ENCODE measurements around the gene NFKBIE. TPM values are rescaled to one million over a fixed set of nuclear protein-coding genes. Genes with fewer than 3 reads are reported as not detected.

NFKBIE gene
- total RNA-seq, 1 donor from 2014 or later, result 4.7 TPM

DNA sequence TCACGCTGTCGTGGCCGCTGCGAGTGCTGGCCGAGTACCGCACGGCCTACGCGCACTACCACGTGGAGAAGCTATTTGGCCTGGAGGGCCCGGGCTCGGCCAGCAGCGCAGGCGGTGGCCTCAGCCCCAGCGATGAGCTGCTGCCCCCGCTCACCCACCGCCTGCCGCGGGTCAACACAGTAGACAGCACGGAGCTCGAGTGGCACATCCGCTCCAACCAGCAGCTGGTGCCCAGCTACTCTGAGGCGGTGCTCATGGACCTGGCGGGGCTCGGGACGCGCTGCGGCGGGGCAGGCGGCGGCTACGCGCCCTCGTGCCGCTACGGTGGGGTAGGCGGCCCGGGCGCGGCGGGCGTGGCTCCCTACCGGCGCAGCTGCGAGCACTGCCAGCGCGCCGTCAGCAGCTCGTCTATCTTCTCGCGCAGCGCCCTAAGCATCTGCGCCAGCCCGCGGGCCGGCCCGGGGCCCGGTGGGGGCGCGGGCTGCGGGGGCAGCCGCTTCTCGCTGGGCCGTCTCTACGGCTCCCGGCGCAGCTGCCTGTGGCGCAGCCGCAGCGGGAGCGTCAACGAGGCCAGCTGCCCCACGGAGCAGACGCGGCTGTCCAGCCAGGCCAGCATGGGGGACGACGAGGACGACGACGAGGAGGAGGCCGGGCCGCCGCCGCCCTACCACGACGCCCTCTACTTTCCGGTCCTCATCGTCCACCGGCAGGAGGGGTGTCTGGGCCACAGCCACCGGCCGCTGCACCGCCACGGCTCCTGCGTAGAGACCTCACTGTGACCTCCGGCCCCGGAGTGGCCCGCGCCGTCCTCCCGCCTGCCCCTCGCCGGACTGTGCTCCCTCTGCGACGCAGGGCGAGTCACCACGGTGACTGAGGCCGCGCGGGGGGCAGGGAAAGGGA is 10.6 kb upstream of the NFKBIE start:
- intact Hi-C loops (cut with DNase I), result no loop called here
- no peak for DNase-seq (ENCODE audit: low spot score)

DNA sequence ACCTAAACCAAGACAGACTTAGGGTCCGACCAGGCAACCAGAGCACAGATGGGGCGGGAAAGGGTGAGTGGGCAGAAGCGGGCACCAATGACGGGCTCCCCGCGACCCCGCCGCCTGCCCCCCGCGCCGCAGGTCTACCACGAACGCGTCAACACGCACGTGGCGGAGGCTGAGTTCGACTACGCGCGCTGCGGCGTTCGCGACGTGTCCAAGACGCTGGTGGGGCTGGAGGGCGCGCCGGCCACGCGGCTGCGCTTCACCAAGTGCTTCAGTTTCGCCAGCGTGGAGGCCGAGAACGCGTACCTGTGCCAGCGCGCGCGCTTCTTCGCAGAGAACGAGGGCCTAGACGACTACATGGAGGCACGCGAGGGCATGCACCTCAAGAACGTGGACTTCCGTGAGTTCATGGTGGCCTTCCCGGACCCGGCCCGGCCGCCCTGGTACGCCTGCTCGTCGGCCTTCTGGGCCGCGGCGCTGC is 10.0 kb upstream of the NFKBIE start:
- no peak for DNase-seq (ENCODE audit: low spot score)
- intact Hi-C loops (cut with DNase I), result no loop called here

DNA sequence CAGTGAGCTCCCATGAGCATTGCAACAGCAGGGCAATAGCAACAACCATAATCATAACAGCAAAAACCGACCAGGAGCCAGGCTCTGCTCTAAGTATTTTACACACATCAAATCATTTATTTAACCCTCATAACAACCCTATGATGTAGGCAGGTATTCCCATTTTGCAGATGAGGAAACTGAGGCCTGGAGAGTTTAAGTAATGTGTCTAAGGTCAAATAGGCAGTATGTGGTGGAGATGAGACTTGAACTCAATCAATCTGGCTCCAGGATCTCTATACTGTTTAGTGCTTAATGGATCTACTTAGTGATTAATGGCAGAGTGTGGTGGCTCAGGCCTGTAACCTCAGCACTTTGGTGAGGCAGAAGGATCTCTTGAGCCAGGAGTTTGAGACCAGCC is 8.3 kb upstream of the NFKBIE start:
- no peak for DNase-seq (ENCODE audit: low spot score)
- intact Hi-C loops (cut with DNase I), result no loop called here

DNA sequence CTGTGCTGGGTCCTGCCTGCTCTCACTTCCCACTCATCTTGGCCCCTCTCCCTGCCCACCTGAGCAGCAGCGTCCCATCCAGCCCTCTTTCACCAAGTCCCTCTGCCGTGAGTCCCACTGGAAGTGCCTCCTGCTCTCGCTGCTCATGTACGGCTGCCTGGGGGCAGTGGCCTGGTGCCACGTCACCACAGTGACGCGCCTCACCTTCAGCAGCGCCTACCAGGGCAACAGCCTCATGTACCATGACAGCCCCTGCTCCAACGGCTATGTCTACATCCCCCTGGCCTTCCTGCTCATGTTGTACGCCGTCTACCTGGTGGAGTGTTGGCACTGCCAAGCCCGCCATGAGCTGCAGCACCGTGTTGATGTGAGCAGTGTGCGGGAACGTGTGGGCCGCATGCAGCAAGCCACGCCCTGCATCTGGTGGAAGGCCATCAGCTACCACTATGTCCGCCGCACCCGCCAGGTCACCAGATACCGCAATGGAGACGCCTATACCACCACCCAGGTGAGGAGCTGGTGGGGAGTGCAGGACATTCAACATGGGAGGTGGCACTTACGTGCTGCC is 7.7 kb upstream of the NFKBIE start:
- no peak for DNase-seq (ENCODE audit: low spot score)
- intact Hi-C loops (cut with DNase I), result no loop called here

DNA sequence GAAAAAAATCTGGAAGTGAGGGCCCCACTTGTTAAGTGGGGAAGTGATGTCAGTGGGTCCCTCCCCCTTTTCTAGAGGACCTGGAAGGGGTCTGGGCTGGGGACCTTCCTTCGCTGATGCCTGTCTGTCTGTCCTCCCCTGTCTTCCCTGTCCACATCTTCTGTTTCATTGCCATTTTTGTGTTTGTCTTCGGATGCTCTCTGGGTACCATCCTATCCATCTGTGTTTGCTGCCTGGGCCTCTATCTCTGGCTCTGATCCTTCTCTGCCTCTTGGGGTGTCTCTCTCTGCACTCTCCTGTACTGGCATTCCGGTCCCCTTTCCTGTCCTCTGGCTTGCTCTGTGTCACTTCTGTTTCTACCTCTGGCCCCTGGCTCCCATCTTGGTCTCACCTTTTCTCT is 7.2 kb upstream of the NFKBIE start:
- intact Hi-C loops (cut with DNase I), result no loop called here
- no peak for DNase-seq (ENCODE audit: low spot score)

DNA sequence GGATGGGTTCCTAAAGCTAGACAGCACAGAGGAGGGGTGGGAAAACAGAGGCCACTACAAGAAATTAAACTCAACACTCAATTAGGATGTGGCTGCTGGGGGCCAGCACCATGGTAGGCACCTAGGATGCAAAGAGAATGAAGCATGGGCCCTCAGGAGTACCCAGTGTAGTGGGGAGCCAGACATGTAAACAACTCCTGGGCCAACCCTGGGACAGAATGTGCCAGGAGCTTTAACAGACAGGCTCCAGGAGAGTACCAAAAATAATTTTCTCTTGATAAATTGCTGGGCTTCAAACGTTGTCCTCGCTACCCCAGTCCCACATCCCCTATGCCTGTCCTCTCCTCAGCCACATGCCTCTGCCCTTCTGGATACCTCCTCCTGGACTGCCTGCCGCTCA is 6.6 kb upstream of the NFKBIE start:
- no peak for DNase-seq (ENCODE audit: low spot score)
- intact Hi-C loops (cut with DNase I), result no loop called here

DNA sequence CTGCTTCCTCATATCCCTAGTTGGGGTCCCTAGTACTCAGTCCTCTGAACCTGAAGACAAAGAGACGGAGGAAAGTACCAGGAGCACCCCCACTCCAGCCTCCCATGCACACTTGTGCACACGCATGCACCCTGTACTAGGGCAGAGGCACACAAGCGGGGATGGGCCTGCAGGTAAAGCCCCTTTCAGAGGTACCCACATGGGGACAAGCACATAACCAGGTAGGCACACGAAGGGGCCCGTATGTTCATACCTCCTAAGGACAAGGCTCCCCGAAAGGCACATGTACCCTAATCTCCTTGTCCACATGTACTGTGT is 6.0 kb upstream of the NFKBIE start:
- intact Hi-C loops (cut with DNase I), result no loop called here
- no peak for DNase-seq (ENCODE audit: low spot score)

DNA sequence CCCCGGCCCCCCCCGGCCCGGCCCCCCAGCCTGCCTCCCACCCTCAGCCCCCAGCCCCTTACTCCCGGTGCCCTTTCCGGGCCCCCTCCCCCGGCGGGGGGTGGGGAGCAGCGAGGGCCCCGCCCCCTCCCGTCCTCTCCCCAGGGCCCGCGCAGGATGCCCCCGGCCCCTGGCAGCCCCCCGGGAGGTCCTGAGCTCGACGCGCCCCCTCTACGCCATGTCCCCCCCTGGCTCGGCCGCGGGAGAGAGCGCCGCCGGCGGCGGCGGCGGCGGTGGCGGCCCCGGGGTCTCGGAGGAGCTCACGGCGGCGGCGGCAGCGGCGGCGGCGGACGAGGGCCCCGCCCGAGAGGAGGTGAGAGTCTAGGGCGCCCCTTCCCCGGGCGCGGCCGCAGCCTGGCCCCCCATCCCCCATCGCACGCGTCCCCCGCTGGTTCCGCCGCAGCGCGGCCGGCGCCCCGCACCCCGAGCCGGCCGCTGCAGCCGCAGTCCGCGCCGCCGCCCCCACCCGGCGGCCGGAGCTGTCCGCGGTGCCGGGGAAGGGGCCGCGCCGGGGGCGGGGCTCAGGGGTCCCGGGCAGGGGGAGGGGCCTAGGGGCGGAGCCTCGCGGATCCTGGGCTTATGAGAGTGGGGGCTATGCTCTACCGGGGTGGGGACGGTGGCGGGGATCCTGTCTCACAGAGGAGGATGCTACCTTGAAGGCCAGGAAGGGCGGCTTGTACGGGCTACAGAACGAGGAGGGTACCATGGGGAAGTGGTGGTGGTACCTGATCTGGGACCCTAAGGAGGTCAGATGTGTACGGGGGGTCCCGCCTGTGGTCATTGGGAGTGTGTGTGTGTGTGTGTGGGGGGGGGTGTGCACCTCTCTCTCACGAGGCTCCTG is 5.4 kb upstream of the NFKBIE start:
- DNase-seq (ENCODE audit: low spot score), result no peak
- intact Hi-C loops (cut with DNase I), result no loop called here

DNA sequence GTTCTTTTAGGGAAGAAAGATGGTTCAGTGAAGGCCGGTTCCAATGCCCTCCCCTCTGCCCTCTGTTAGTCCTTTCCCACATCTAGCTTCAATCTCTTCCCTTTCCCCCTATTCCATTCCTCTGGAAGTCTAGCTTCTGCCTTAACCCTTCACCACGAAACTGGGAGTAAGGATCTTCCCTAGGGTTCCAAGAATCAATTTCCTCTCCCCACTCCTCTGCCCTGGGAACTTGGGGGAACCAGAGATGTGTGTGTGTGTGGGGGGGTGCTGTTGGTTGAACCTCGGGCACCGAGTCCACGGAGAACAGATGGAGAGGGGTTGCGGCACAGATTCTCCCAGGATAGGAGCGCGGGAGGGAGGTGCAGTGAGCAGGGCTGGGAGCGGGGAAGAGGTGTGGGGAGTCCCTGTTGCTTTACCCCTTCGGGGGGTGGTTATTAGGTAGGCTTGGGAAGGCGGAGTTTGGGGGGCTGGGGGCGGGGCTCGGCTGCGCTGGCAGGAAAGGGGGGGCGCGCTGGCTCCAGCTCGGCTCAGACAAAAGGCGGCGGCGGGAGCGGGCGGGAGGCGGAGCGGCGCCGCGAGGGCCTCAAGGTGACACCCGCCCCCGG is 4.7 kb upstream of the NFKBIE start, which contains the start of gene TMEM151B:
TMEM151B (plus strand) TSS at position 530 of the 605 bp plus-strand sequence. CDS start 293 bp downstream, outside the sequence.
- DNase-seq (ENCODE audit: low spot score), result no peak
- intact Hi-C loops (cut with DNase I), result loop anchor here (2.0 to 5.0 kb wide), 2 partner anchors 42 to 69 kb away; partner anchors contain the start of gene AARS2

DNA sequence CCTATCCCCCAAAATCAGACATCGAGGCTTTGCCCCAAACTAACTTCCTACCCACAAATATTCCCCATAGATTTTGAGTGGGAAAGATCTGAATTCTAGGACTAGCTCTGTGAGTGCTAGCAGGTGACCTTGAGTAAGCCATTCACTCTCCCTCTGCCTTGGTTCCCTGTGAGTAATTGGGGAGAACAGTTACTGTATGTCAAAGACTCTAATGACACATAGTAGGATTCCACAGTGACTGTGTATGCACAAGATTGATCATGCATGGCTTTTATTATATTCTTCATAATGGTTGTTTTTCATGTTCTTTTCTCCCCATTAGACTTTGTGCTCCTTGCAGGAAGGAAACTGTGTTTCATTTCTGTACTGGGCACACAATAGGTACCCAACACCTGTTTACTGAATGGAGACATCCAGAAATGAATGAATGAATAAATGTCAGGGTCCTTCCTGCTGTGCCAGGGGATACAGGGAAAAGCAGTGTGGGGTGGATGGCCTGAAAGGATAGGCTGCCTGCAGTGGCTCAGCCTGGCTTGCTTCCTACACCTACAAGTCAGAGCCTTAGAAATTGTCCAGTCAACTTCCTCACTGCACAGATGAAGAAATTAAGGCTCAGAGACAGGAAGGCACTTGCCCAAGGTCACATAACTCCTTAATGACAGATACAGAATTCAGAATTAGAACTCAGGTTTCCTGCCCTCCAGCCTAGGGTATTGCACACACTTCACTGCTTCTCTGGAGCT is 4.0 kb upstream of the NFKBIE start:
- intact Hi-C loops (cut with DNase I), result loop anchor here (2.0 to 5.0 kb wide), 2 partner anchors 43 to 69 kb away; partner anchors contain the start of gene AARS2
- DNase-seq (ENCODE audit: low spot score), result no peak

DNA sequence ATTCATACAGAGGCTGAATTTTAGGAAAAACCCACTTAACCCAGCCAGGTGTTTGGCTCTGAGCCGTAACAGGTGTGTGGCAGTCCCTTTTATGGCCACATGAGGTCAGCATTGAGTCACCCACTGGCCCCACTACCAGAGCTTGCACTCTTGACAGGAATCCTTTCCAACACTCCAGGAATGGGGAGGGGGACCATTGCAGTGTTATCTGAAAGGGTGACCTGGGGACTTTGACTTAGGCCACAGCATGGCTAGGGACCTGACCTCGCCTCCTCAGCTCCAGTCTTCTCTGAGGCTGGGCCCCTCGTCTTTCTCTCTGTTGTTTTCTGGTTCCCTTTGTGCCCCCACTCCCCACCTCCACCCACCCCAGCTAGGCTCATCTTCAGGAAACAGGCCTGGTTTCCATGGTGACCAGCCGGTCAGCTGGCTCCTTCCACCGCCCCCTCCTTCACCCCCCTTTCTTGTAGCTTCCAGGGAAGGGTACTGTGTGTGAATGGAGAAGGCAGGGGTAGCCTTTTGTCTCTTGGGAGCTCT is 2.8 kb upstream of the NFKBIE start:
- peak; percentile 77 for DNase-seq (ENCODE audit: low spot score)
- intact Hi-C loops (cut with DNase I), result loop anchor here (2.0 to 5.0 kb wide), 2 partner anchors 44 to 71 kb away; partner anchors contain the start of gene AARS2

DNA sequence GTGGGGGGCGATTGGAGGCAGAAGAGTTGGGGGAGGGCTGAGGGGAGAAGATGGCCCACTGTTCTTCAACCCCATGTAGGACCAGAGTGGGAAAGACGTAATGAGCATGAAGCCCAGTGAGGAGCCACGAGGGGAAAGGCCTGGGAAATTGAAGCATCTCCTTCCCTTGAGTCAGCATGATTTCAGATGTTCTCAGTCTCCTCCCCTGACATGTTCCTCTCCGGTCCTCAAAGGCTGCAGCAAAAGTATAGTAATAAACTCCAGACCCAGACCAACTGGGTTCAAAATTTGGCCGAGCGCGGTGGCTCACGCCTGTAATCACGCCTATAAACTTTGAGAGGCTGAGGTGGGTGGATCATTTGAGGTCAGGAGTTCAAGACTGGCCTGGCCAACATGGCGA is 1.9 kb upstream of the NFKBIE start:
- DNase-seq (ENCODE audit: low spot score), result no peak
- intact Hi-C loops (cut with DNase I), result loop anchor here (5.0 kb wide), 1 partner anchor 45 kb away; the partner anchor contains the start of gene AARS2

DNA sequence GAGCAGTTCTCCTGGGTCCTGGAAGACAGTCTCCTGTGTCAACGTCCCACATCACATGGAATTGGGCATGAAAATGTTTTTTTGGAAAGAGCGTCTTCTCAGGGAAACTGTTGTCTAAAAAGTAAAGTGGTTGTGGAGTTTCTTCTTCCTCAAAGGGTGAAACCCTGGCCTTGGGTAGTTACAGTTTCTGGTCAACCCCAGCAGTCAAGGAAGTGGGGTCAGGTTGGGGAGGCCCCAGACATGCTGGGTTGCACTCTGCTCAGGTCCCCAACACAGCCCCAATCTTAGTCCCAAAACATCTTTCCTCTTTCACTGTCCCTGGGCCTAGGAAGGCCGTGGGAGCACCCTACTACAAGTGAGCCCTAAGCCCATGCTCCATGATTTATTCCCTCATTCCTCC is 996 bp upstream of the NFKBIE start:
- intact Hi-C loops (cut with DNase I), result loop anchor here (5.0 kb wide), 1 partner anchor 46 kb away; the partner anchor contains the start of gene AARS2

DNA sequence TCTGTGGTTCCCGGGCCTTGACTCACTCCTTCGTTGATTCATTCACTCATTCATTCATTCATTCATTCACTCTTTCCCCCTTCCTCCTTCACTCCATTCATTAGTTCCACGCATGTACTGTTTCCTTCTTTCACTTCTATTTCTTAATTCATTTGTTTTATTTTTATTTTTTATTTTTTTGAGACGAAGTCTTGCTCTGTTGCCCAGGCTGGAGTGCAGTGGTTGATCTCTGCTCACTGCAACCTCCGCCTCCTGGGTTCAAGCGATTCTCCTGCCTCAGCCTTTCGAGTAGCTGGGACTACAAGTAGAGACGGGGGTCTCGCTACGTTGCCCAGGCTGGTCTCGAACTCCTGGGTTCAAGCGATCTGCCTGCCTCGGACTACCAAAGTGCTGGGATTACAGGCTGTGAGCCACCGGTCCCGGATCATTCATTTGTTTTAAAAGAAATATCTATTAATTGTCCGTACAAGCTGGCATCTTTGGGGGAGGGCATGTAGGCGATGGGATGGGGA is 427 bp upstream of the NFKBIE start:
- intact Hi-C loops (cut with DNase I), result loop anchor here (5.0 kb wide), 1 partner anchor 47 kb away; the partner anchor contains the start of gene AARS2

More for the DNA sequence above, 996 bp upstream of the NFKBIE start:
- no peak for DNase-seq (ENCODE audit: low spot score)

DNA sequence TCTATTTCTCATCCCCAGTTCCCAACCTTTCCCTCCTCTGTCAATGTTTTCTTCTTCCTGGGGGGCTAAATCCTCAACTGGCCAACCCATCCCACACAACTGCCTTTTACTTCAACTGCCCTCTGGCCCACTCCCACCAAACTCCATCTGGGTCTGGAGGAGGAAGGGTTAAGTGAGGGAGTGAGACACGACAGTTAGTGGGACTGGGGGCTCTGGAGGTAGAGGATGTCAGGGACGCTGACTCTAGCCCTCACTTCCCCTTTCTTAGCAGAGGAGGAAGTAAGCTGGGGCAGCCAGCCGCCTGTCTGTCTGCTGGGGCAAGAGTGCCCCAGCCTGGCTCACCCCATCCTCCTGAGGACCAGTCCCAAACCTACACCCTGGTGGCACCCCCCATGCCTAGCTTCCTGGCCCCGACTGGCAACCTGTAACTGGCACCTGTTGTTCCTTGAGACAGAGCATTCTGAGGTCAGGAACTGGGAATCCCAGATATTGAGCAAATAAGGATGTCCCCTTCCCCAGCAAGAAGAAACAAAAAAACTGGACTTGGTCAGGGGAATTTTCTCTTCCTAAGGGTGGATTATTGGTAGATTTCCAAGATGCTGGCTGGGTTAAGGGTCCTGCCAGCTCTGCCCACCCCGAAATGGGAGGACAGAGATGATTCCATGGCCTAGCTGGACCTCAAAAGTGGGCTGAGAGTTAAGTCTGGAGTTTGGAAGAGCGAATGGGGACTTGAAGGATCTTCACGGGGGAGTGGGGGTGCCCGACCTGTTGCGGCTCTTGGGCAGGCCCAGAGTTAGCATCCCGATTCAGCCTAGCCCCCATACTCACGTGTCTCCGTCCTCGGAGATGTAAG is 971 bp downstream of the NFKBIE start:
- intact Hi-C loops (cut with DNase I), result loop anchor here (5.0 kb wide), 1 partner anchor 48 kb away; the partner anchor contains the start of gene AARS2
- DNase-seq (ENCODE audit: low spot score), result peak; percentile 88

More for the DNA sequence above, 427 bp upstream of the NFKBIE start:
- no peak for DNase-seq (ENCODE audit: low spot score)

DNA sequence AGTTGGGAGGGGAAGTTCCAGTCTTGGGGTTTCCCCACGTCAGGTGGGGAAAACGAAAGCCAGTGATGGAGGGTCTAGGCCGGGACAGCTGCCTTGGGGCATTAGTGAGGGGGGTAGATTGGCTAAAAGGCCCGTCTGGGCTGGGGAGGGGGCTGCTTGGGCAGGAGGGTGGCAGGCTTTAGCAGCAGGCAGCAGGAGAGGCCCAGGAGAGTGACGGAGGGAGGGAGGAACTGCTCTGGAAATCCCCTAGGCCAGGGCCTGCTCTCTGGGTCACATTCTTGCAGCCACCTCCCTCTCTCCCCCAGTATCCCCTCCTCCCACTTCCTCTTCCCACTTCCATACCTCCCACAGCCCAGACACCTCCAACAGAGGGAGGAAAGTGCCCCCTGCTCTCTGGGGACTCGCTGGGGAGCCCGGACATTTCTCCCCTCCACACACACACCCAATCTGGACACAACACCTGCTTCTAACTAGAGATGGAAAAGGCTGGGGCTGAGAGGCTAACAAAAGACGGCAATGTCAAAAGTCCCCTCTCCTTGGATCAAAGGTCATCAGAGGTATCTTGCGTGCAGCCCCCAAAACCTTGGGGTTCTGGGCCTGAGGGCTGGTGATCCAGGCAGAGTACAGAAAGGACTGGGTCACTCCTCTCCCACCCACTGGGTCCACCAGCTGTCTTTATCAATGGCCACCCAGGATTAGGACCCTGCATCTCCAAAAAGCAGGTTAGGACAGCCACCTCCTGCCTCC is 1.8 kb downstream of the NFKBIE start:
- DNase-seq (ENCODE audit: low spot score), result no peak
- intact Hi-C loops (cut with DNase I), result no loop called here

All from cardiac septum (tissue), 1 donor.